Body of pancreas (tissue), 4 donors: ENCODE data around the gene LY6G6F.

Experiments
- POLR2A ChIP-seq, 3 donors: fragments of 450-650 bp; IDR thresholded peaks; one replicate each; pipeline ENCODE4 v1.6.1; 2016; ENCODE audit warnings: antibody characterized with exemption in 3 of 3, mild to moderate bottlenecking in 2 of 3
- TF ChIP-seq, protein P1 (sequence below), 7 experiments: fragments of 450-650 bp in 4 of 7; fragments of 200-600 bp in 3 of 7; sonication (generic) in 3 of 7; IDR thresholded peaks; one replicate each; pipeline ENCODE4 v1.5.1; 2016 to 2019; ENCODE audit warnings: antibody characterized with exemption in 7 of 7

GRCh38 chr6:31717499-31718222 is 11.0 kb downstream of the LY6G6F start:
- TF ChIP-seq, protein P1, sequence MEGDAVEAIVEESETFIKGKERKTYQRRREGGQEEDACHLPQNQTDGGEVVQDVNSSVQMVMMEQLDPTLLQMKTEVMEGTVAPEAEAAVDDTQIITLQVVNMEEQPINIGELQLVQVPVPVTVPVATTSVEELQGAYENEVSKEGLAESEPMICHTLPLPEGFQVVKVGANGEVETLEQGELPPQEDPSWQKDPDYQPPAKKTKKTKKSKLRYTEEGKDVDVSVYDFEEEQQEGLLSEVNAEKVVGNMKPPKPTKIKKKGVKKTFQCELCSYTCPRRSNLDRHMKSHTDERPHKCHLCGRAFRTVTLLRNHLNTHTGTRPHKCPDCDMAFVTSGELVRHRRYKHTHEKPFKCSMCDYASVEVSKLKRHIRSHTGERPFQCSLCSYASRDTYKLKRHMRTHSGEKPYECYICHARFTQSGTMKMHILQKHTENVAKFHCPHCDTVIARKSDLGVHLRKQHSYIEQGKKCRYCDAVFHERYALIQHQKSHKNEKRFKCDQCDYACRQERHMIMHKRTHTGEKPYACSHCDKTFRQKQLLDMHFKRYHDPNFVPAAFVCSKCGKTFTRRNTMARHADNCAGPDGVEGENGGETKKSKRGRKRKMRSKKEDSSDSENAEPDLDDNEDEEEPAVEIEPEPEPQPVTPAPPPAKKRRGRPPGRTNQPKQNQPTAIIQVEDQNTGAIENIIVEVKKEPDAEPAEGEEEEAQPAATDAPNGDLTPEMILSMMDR (IDR thresholded peaks at IDR 0.05) = peak in 4 of 7 experiments; percentile 19 to 27 (median 22)
- no peak for TF ChIP-seq POLR2A (IDR thresholded peaks at IDR 0.05)
